Activated T-cell treated with anti-CD3 and anti-CD28 coated beads for 24 hours (primary cell): ENCODE data around the gene KCNJ18.
"Not testable (repeated sequence)": the region's sequence is repeated elsewhere in the genome, so short reads cannot be mapped to it uniquely, and the experiment has no call there.

ENCODE experiments used
- DNase-seq: peaks from one replicate; pipeline ENCODE4 v3.0.0-alpha.2; 2020; ENCODE audit warnings: low read depth

The KCNJ18 gene

GRCh38 chr17:21671437-21671836, 20.9 kb upstream of the KCNJ18 start:
- not testable (repeated sequence) for DNase-seq

GRCh38 chr17:21671871-21672270, 20.5 kb upstream of the KCNJ18 start:
- DNase-seq, result not testable (repeated sequence)

GRCh38 chr17:21673451-21674241, 18.7 kb upstream of the KCNJ18 start:
- not testable (repeated sequence) for DNase-seq

DNA sequence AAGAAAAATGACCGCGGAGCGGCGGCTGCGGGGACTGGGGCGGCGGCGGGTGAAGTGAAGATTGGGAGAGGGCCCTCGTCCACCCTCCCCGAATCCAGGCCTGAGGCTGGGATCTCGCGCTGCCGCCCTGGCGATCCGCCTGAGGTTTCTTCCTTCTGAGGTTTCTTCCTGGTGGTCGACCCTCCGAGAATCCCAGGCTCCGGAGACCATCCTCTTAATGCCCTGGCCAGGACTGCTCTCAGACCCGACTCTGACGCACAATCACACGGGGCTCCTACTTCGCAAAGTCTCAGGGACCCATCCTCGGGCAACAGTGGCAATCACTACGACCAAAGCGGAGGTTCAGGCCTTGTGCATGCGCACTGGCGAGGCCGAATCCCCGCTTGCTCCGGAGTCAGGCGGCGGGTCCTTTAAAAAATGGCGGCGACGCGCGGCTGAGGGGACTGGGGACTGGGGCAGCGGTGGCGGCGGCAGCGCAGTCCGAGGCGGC, 18.0 kb upstream of the KCNJ18 start:
- no peak for DNase-seq

DNA sequence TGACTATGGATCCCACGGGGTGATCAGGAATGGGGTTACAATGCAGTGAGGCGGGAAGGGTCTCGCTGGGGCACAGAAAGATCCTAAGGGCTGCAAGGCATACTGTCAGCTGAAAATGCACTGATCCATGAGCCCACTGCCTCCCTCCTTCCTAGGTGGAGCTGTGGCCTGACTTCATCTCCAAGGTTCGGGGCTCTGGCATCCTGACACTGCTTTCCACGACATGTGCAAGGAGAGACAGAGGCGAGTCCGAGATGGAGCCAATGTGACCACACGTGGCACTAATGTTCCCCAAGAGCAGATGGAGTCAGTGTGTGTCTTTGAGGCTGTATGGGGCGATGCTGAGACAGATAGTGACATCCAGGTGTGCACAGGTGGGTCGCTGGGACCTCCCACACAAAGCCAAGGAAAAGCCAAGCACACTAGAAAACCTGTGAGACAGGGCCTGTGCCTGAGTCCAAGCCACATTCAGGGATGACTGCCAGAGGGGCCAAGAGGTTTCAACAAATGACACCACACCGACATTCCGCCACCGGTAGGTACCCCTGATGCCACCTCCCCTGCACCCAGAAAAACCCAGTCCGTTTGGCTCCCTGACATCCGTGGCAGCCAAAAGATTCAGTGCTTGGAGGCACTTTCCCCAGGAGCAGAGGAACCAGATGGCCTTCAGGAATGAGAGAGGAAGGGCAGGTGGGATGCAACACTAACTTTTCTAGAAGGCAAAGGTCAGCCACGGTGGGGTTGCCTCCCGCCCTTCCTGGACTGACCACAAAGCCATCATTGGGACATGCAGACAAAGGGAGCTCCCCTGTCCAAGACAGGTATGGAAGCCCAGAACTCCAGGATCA, 17.2 kb upstream of the KCNJ18 start:
- DNase-seq, result not testable (repeated sequence)

DNA sequence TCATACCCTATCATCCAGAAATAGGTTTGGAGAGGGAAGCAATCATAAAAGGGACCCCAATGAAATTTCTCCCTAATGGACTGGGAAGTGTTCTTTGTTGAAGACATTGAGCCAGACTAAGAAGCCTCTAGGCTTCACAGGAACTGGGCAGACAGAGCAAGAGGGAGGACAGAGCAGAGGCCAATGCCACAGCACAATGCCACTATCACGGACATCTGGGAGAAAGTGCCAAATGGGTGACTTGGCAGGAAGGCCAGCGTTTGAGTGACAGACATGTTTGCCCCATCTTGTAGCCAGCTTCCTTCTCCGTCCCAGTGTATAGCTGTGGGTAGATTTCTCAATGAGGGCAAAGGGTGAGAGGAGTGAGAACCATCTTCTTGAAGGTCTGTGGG, 16.6 kb upstream of the KCNJ18 start:
- DNase-seq, result not testable (repeated sequence)

DNA sequence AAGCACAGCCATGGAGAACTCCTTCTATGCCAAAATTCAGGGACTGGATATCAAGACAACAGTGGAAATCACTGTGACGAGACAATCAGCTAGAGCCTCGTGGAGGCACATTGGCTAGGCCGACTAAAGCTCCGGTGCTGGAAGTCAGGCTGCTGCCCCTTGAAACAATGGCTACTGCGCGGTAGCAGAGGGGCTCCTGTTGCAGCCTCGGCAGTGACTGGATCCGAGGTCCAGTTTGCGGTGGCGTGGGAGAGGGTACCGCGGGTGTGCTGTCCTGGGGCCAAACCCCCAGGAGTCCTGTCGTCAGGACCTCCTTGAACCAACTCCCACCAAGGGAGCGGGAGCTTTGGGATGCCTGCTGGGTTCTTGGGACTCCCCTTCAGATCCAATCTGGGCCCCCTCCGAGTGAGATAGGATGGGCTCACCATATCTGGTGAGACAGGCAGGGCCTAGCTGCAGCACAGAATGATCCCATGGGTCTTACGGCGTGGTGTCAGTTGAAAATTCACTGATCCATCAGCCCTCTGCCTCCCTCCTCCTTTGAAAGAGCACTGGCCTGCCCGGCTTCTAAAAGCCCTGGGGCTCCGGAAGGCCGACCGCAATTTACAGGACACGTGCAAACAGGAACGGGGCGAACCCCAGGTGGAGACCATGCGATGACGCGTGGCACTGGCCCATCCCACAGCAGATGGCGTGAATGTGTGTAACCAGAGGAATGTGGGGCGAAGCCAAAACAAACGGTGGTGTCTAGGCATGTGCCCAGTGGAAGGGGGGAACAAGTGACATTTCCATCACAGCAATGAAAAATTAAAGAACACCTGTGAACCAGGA, 15.8 kb upstream of the KCNJ18 start:
- no peak for DNase-seq

DNA sequence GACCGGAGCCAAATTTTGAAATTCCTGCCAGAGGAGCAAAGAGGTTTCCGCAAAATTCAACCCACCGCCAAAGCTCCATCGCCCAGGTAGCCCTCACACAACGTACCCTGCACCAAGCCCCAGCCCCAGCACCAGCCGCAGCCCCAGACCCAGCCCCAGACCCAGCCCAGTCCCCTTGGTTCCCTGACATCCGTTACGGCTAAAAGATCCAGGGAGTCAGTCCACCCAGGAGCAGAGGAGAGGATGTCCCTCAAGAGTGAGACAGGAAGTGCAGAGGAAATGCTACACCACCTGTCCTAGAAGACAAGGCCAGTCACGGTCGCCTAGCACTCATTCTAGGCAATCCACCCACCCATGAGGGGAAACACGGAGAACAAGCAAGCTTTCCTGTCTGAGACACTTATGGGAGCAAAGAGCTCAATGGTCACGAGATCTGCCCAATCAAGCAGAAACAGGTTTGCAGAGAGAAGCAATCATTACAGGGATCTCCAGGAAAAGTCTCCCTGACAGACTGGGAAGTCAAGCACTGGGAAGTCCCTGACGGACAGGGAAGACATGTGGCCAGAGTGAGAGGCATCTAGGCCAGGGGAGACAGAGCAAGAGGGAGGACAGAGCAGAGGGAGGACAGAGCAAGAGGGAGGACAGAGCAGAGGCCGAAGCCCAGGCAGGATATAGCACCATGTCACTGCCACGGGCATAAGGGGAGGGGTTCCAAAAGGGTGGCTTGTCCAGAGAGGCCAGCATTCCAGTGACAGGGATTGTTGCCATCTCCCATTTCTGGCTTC, 15.0 kb upstream of the KCNJ18 start:
- no peak for DNase-seq

- no peak for DNase-seq
Measured at GRCh38 chr17:21677911-21678310, 14.4 kb upstream of the KCNJ18 start.

DNA sequence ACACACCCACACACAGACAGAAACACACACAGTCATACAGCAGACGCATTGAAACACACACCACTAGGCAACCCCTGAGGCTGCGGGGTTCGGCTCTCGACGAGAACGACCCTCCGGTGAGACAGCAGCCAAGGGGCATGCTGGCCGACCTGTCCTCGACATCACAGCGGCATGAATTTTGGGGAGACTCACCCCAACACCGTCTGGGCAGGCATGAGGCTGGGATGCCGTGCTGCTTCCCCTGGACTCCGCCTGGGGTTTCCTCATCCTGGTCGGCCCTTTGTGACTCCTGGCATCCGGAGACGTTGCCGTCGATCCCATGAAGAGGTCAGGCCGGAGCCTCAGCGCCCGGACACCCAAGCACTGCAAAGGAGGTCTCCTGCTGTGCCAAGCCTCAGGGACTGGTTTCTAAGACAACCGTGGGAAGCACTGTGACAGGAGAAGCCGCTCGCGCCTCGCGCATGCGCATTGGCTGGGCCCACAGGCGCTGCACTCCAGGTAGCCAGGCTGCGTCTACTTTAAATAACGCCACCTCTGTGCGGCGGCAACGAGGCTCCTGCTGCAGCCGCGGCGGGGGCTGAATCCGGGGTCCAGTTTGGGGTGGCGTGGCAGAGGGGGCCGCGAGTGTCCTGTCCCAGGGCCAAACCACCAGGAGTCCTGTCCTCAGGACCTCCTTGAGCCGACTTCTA, 13.8 kb upstream of the KCNJ18 start:
- no peak for DNase-seq

- no peak for DNase-seq
Measured at GRCh38 chr17:21679256-21680146, 12.8 kb upstream of the KCNJ18 start.

DNA sequence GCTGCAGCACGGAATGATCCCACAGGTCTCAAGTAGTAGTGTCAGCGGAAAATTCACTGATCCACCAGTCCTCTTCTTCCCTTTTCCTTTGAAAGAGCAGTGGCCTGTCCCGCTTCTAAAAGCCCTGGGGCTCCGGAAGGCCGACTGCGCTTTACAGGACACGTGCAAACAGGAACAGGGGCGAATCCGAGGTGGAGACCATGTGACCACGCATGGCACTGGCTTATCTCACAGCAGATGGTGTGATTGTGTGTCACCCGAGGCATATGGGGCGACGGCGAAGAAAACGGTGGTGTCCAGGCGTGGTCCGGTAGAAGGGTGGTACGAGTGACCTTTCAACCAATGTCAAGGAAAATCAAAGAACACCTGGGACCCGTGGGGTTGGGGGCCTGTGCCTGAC, 12.0 kb upstream of the KCNJ18 start:
- DNase-seq, result no peak

DNA sequence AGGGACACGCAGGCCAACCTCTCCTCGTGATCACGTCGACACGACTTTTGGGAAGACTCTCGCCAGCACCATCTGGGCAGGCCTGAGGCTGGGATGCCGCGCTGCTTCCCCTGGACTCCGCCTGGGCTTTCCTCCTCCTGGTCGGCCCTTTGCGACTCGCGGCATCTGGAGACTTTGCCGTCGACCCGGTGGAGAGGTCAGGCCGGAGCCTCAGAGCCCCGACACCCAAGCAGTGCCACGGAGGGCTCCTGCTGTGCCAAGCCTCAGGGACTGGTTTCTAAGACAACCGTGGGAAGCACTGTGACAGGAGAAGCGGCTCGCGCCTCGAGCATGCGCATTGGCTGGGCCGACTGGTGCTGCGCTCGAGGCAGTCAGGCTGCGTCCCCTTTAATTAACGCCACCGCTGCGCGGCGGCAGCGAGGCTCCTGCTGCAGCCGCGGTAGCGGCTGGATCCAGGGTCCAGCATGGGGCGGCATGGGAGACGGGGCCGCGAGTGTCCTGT, 11.4 kb upstream of the KCNJ18 start:
- not testable (repeated sequence) for DNase-seq

GRCh38 chr17:21681576-21681975, 10.7 kb upstream of the KCNJ18 start:
- not testable (repeated sequence) for DNase-seq

- DNase-seq, result not testable (repeated sequence)
Measured at GRCh38 chr17:21682130-21682529, 10.2 kb upstream of the KCNJ18 start.

- DNase-seq, result not testable (repeated sequence)
Measured at GRCh38 chr17:21683142-21683712, 9.1 kb upstream of the KCNJ18 start.

DNA sequence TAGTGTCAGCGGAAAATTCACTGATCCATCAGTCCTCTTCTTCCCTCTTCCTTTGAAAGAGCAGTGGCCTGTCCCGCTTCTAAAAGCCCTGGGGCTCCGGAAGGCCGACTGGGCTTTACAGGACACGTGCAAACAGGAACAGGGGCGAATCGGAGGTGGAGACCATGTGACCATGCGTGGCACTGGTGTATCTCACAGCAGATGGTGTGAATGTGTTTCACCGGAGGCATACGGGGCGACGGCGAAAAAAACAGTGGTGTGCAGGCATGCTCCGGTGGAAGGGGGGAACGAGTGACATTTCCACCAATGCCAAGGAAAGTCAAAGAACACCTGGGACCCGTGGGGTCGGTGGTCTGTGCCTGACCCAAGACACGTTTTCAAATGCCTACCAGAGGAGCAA, 8.4 kb upstream of the KCNJ18 start:
- not testable (repeated sequence) for DNase-seq

GRCh38 chr17:21684384-21684783, 7.9 kb upstream of the KCNJ18 start:
- DNase-seq, result not testable (repeated sequence)
